Fibroblast of skin of abdomen (primary cell): ENCODE results near the gene KRTAP5-8.
"Not testable (repeated sequence)": the region's sequence is repeated elsewhere in the genome, so short reads cannot be mapped to it uniquely, and the experiment has no call there.

Experiments
- DNase-seq: peaks from one replicate; pipeline ENCODE4 v3.0.0-alpha.2; 2013

KRTAP5-8 gene

DNA sequence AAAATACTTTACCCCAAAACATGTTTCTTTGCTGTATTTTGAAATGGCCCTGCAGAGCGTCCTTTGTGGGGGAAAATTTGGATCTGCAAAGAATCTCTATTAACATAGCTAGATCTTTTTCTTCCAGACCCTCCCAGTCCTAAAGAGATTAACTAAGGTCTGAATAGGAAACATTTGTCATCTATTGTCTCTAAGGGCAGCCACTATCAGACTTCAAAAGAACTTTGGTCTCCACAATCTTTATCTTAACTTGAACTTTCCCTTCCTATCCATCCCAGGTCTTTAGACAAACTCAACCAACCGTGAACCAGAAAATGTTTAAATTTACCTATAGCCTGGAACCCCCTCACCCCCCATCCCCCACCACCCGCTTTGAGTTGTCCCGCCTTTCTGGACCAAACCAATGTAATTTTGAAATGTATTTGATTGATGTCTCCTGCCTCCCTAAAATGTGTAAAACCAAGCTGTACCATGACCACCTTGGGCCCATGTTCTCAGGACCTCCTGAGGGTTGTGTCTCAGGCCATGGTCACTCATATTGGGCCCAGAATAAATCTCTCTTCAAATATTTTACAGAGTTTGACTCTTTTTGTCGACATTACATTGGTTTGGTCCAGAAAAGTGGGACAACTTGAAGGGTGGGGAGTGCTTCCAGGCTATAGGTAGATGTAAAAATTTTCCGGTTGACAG is 6.8 kb downstream of the KRTAP5-8 start:
- DNase-seq, result no peak

DNA sequence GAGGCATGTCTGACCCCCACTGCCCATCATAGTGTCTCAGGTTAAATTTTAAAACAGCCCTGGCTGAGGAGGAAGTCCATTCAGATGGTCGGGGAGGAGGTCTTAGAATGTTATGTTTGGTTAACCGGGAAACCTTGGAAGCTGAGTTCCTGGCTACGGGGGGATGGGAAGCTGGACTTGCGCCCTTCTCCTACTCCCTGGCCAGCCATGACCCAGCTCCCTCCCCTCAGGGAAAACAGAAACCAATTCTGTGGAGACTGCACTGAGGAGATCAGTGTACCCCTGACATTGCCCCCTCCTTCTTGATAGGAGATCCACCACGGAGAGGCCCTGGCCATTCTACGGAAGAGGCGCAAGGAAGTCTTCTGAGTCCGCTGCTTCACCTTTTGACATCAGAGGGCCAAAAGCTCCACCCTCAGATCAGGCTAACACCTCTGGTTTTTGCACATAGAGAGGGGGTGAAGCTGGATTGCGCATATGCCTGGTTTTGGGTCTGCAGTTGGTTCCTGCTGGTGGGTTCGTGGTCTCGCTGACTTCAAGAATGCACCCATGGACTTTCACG is 7.7 kb downstream of the KRTAP5-8 start:
- DNase-seq, result no peak

DNA sequence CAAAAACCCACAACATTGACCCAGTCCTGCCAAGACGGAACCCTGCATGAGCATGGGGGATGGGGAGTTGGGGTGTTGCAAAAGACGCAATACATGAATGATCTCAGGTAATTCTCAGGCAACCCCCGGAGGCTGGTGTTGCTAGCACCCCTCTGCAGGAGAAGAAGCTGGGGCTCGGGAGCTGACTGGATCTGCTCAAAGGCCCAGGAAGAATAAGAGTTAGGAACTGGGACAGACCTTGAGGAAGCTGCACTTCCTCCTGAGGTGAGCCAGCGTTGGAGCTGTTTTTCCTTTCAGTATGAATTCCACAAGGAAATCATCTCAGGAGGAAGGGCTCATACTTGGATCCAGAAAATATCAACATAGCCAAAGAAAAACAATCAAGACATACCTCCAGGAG is 10.3 kb downstream of the KRTAP5-8 start, which contains the start of gene KRTAP5-9:
Gene KRTAP5-9, plus strand, starts transcription at position 301 of the 400 bp plus-strand sequence. CDS start 238 bp downstream, outside the sequence.
- DNase-seq, result no peak

DNA sequence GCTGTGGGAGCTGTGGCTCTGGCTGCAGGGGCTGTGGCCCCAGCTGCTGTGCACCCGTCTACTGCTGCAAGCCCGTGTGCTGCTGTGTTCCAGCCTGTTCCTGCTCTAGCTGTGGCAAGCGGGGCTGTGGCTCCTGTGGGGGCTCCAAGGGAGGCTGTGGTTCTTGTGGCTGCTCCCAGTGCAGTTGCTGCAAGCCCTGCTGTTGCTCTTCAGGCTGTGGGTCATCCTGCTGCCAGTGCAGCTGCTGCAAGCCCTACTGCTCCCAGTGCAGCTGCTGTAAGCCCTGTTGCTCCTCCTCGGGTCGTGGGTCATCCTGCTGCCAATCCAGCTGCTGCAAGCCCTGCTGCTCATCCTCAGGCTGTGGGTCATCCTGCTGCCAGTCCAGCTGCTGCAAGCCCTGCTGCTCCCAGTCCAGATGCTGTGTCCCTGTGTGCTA is 10.9 kb downstream of the KRTAP5-8 start:
- no peak for DNase-seq

DNA sequence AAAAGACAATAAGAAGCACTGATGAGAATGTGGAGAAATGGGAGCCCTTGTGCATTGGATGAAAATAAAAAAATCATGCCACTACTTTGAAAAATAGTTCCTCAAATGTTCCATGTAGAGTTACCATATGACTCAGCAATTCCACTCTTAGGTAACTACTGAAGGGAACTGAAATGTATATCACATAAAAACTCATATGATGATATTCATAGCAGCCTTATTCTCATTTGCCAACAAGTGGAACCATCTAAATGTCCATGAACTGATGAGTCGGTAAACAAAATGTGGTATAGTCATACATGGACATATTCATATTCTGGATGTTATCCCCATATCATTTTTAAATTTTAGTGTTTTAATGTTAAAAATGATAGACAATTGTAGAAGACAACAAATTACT is 13.9 kb downstream of the KRTAP5-8 start:
- no peak for DNase-seq

DNA sequence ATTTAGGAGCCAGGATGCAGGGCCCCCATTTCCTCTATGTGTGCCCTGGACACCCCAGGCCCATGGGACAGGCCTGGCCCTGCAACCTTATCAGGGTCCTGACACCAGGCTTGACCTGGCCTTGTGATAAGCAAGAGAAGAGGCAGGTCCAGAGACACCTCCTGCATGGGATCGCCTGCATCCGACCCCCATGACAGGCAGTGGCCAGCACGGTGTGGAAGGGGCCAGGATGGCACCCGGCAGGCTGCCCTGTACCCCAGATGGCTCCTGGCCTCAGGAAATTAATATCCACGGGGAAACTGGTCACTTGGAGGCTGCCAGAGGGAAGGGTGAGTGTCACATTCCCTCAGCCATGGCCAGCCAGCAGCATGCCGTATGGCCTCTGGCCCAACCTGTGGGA is 17.2 kb downstream of the KRTAP5-8 start:
- no peak for DNase-seq

DNA sequence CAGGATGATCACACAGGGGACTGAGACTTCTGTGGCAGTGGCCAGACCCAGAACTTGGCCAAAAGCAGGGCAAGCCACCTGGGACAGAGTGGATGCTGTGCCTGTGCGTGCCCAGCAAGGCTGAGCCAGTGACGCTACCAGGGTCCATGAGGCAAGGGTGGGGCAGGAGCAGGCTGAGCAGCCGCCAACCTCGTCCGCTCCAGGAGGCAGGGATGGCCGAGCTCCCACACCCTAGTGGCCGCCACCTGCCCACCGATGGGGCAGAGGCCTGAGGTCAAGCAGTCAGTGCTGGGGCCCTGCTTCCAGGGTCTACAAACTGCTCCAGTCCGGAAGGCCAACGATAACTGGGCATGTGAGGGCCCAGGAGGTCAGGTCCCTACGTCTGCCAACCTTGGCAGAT is 17.7 kb downstream of the KRTAP5-8 start:
- DNase-seq, result no peak

DNA sequence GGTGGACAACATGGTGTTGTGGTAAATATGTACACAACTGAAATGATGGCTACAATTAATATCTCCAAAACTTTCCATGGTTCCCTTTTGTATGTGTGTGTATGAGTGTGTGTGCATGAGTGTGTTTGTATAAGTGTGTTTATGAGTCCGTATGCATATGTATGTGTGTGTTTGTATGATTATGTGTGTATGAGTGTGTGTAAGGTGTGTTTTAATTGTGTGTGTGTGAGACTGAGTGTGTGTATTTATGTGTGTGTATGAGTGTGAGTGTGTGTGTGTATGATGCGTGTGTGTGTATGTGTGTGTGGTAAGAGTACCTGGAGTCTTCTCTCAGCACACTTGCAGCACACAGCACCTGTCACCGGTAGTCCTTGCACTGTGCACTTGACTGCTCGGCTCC is 18.2 kb downstream of the KRTAP5-8 start:
- no peak for DNase-seq

DNA sequence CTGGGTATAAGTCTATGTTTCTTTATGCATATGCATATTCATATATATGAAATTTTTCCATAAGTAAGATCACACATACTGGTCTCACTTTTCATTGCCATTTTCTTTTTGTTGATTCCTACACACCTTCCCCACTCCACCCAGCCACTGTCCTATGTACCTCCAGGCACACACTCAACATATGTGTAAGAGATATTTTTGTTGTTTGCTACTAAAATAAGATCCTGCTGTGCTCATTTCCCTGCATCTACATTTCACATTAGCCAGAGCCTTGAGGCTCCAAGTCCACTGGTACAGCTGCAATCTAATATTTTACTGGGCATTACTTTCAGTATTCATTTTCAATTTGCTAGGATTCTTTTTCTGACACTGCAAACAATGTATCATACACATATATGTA is 19.4 kb downstream of the KRTAP5-8 start:
- DNase-seq, result no peak

DNA sequence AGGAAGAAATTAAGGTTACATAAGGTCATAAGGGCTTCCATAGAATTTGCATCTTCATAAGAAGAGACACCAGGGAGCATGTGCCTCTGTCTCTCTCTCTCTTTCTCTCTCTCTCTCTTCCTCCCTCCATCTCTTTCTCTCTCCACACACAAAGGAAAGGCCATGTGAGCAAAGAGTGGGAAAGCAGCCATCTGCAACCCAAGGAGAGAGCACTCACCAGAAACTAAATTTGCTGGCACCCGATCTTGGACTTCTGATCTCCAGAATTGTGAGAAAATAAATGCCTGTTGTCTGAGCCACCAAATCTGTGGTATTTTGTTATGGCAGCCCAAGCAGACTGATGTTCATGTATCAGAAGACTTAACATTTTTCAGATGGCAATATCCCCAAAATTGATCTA is 21.2 kb downstream of the KRTAP5-8 start:
- no peak for DNase-seq

DNA sequence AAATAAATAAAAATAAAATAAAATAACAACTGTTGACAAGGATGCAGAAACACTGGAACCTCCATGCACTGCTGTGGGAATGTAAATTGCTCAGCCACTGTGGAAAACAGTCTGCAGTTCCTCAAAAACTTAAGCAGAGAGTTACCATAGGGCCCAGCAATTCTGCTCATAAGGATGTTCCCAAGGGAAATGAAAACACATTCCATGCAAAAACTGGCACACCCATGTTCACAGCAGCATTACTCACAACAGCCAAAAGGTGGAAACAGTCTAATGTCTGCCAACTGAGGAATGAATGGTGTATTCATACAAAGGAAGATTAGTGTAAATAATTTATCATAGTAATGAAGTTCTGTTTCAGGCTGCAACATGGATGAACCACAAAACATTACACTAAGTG is 24.3 kb downstream of the KRTAP5-8 start:
- DNase-seq, result no peak

DNA sequence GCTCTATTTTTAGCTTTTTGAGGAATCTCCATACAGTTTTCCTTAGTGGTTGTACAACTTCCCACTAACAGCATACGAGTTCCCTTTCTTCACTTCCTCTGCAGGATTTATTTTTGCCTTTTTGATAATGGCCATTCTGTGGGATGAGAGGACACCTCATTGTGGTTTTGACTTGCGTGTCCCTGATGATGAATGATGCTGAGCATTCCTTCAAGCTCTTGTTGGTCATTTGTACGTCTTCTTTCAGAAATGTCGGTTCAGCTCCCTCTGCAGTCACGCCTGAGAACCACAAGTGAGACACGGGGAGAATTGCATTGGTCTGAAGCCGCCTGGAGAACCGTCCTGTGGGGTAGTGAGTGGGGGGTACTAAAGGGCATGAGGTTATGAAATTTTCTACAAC is 25.6 kb downstream of the KRTAP5-8 start:
- DNase-seq, result peak; percentile 20

DNA sequence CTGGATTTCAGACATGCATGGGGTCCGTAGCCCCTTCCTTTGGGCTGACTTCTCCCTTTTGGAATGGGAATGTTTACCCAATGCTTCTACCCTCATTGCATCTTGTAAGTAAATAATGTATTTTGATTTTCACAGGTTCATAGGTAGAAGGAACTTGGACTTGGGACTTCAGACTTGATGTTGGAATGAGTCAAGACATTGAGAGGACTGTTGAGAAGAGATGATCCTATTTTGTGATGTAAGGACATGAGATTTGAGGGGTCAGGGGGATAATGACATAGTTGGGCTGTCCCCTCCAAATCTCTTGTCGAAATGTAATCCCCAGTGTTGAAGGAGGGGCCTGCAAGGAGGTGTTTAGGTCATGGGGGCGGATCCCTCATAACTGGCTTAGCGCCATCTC is 26.6 kb downstream of the KRTAP5-8 start:
- no peak for DNase-seq

DNA sequence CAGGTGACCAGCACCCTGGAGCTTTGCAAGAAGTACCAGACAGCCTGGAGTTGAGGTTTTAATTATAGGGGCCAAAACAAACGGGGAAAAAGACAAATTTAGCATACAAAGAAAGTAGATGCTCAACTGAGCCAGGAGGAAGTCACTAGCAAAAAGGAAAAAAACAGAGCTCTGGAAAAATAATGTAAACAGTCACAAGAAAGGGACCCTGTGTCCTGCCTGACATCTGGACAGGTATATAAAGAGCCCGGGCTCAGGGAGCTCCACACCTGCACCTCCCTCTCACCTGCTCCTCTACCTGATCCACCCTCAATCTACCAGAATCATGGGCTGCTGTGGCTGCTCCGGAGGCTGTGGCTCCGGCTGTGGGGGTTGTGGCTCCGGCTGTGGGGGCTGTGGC is 27.4 kb downstream of the KRTAP5-8 start, which contains the start of gene KRTAP5-10:
Gene KRTAP5-10, plus strand, starts transcription at position 301 of the 400 bp plus-strand sequence. Its CDS starts 25 bp downstream, at position 326.
- DNase-seq, result no peak

DNA sequence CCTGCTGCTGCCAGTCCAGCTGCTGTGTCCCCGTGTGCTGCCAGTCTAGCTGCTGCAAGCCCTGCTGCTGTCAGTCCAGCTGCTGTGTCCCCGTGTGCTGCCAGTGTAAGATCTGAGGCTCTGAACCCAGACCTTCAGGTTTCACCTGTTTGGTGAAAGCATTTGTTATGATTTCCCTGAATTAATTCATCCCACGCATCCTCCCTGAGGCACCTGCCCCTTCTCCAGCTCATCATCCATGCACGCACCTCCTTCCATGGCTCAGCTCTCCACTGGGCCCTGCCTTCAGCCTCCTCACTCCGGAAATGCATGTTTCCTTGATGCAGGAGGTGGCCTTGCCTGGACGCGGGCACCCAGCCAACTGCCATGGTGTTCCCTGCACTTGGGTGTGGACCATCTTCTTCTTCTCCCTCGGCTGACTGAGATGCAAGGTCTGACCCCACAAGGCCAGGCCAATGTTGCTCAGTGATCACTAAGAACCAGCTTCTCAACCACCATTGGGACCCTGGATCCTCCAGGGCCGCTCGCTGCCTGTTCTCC is 28.3 kb downstream of the KRTAP5-8 start:
- no peak for DNase-seq

DNA sequence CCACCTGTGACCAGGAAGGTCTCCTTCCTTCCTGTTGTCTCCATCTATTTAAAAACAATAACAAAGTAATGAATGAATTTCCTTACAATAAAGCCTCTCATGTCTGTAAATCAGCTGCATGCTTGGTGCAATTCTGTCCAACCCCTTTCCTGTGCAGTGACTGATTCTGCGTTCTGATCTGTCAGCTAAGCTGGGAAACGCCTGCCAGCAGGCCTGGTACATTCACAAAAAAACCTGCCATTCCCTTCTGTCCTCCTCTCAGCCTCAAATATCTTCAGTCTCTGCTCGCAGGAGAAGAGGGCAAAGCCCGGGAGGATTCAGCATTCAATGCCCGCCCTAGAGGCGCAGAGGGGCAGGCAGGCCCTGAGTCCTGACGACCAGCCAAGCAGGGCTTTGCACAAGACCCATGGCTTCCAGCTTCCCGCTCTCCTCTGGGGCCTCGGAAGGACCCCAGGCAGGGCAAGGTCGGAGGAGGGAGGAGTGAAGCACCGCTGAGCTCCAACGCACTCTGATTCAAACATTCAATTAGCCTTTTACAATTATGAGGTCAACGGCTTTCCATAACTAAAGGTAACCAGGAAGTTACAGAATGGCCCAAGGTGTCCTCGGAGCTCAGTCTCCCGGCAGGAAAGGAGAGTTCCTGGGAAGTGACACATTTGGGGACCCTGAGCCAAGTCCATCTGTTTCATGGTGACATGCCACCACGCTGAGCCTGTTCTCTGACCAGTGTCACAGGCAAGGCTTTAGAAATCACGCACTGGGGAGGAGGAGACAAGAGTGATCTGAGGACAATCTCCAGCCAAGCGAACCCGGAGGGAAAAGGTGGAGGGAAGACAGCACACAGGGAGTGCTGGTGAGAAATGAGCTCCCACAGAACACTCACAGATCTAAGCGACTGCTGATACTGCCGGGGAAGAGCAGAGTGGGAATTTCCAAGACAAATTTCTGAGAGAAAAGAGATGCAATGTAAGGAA is 29.1 kb downstream of the KRTAP5-8 start:
- DNase-seq, result not testable (repeated sequence)

DNA sequence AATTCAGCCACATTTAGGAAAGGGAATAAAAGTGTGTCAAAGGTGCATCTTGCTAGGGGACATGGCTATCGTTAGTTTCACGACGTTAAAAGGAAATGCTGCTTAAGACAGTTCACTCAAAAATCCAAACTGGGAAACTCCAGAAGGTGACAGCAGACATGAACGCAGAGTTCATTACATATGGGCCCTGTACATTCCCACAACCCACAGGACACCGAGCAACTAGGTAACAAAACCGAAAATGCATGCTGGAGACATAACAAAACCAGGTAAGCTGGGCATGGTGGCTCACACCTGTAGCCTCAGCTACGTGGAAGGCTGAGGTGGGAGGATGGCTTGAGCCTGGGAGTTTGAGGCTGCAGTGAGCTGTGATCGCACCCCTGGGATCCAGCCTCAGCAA is 29.8 kb downstream of the KRTAP5-8 start:
- not testable (repeated sequence) for DNase-seq

DNA sequence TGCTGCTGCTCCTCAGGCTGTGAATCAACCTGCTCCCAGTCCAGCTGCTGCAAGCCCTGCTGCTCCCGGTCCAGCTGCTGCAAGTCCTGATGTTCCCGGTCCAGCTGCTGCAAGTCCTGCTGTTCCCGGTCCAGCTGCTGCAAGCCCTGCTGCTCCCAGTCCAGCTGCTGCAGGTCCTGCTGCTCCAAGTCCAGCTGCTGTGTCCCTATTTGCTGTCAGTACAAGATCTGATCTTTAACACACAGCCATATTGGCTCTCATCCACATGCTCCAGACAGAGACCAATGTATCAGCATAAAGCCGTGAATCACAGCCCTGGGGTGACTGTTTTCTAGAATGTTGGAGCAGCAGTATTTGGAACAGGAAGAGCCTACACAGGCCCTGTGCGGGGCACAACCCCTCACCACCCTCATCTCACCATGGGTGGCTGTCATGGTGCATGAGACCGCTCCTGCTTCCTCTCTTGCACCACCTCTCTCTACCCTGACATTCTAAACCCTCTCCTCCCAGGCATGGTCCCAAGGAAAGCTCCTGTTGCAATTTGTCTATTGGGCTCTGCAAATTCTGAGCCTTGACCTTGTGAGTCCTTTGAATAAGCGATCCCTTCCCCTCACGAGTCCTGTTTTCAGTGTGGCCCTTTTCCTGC is 31.0 kb downstream of the KRTAP5-8 start:
- DNase-seq, result no peak

DNA sequence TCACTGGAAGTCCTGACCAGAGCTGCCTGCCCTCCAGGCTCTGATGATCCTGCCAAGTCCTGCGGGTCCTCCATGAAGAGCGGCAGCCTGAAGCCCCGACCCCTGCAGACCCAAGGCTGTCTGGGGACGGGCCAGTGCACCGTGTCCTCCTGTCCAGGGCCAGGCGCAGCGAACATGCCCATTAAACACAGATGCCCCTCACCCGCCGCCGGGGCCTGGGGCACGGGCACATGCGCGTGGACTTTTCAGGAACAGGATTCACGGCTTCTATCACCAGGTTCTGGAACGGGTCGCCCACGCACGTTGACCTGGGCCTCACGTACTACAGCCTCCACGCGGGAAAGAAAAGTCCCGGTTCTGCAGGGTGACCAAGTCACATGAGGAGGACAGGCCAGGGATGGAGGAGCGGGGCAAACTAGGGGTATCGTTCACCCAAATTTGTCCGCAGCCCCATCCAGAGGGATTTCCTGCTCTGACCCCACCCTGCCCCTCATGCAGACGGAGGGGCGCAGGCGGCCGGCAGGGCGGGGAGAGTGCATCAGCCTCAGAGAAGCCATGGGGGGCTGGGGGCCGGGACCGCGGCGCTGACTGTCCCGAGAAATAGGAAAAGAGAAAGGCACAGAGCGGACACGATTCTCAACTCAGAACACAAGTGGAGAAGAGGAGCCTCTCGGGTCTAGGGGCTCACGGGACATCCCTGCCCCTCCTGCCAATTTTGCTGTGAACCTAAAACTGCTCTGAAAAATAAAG is 33.5 kb downstream of the KRTAP5-8 start:
- not testable (repeated sequence) for DNase-seq

DNA sequence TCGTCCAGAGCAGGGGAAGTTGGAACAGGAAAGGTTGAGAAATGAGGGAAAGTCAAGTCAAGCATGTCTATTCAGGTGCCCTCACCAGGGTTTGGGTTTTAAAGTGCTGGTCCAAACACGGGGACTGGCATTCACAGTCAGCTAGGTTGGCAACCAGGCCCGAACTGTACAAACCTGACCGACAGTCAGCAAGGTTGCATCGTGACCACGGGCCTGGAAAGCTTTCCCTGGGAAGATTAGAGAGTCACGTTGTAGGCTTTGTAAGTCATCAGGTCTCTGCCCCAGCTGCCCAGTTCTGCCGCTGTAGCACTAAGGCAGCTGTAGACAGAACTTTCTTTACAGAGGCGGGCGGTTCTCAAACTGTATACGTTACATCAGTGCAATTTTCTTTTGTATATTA is 35.0 kb downstream of the KRTAP5-8 start:
- no peak for DNase-seq

DNA sequence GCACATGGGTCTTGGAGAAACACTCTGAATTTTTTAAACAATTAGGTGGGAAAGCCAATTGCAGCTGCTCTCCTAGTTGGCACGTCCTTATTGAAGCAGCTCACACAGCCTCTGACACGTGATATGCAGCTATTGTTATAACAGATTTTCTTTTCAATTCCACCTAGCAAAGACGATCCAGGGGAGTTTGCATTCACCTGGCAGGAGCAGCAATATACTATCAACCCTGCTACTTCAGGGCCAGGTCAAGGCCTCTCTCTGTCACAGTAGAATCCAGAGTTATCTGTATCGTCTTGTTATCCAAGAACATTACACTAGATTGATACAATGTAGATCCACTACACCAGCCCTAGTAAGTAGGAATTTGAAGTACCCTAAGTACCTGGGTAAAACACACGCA is 36.6 kb downstream of the KRTAP5-8 start:
- no peak for DNase-seq
